Stomach (tissue), 19 donors: ENCODE data around the gene TEDC2. TPM values are rescaled to one million over a fixed set of nuclear protein-coding genes. Genes with fewer than 3 reads are reported as not detected.

Source experiments
- DNase-seq, 2 donors: peaks; one replicate each; pipeline versions ENCODE4 v3.0.0 to v3.0.0-alpha.2; 2013 to 2019
- H3K27ac ChIP-seq, 5 donors: fragments of 200-600 bp in 4 of 5; sonication (generic) in 4 of 5; one replicate each; pipeline ENCODE4 v1.5.1; 2013 to 2019; ENCODE audit warnings: mild to moderate bottlenecking in 1 of 5, moderate library complexity in 1 of 5
- H3K27me3 ChIP-seq, 3 donors: fragments of 200-600 bp; sonication (generic); one replicate each; pipeline ENCODE4 v1.5.1; 2017 to 2019; ENCODE audit warnings: mixed run types in 1 of 3
- H3K36me3 ChIP-seq, 4 donors: fragments of 200-600 bp; sonication (generic); 1 replicate in 3 of 4; 2 replicates in 1 of 4; pipeline ENCODE4 v1.5.1; 2016 to 2019
- H3K4me1 ChIP-seq, 4 donors: fragments of 200-600 bp; sonication (generic); one replicate each; pipeline ENCODE4 v1.5.1; 2016 to 2019
- H3K4me3 ChIP-seq, 4 donors: fragments of 200-600 bp; sonication (generic) in 3 of 4; one replicate each; pipeline ENCODE4 v1.5.1; 2016 to 2019; ENCODE audit warnings: mild to moderate bottlenecking in 1 of 4
- H3K9me3 ChIP-seq, 4 donors: fragments of 200-600 bp; sonication (generic); one replicate each; pipeline ENCODE4 v1.5.1; 2016 to 2019
- EP300 ChIP-seq: sonication (generic); formaldehyde crosslinking; IDR thresholded peaks from one replicate; pipeline ENCODE4 v1.6.1; 2017; ENCODE audit warnings: antibody characterized with exemption
- POLR2A ChIP-seq, 4 donors: fragments of 450-650 bp; IDR thresholded peaks; one replicate each; pipeline ENCODE4 v1.6.1; 2016; ENCODE audit warnings: antibody characterized with exemption in 4 of 4, control low read depth in 2 of 4, mild to moderate bottlenecking in 1 of 4, moderate library complexity in 1 of 4
- POLR2AphosphoS5 ChIP-seq, 3 donors: sonication (generic); formaldehyde crosslinking; IDR thresholded peaks; one replicate each; pipeline ENCODE4 v1.6.1; 2016; ENCODE audit warnings: antibody characterized with exemption in 3 of 3
- WGBS, 5 donors: extraction: QIAGEN DNeasy Blood & Tissue Kit in 3 of 5; methylation state at CpG; one replicate each; pipeline versions ENCODE4 v1.1.5 to v1.1.7; 2013 to 2018; 5-methylcytosine and 5-hydroxymethylcytosine counted together
- intact Hi-C: fragments of 100-400 bp; cut with DNase I; formaldehyde crosslinking; loops from one replicate; pipeline ENCODE4 v1.15.1; 2023; ENCODE audit warnings: low total_unique reads
- long read RNA-seq, 10 donors: transcript quantifications; one replicate each; lab custom pipeline, GENCODE V29; 2026
- polyA plus RNA-seq, 3 donors: library from polyadenylated mRNA; stranded (reverse); fragments of 200-250 nt; gene quantifications; one replicate each; pipeline ENCODE4 v1.2.3, GENCODE V29; 2013
- total RNA-seq, 5 donors: library from RNA; depleted of rRNA; stranded (reverse); fragments of >200 nt; gene quantifications; one replicate each; pipeline versions ENCODE4 v1.1.0 to v1.2.3, GENCODE V29; 2014 to 2016
- TF ChIP-seq, protein P1 (sequence below), 7 experiments: fragments of 450-650 bp in 4 of 7; fragments of 200-600 bp in 3 of 7; sonication (generic) in 3 of 7; IDR thresholded peaks; one replicate each; pipeline ENCODE4 v1.5.1; 2016 to 2019; ENCODE audit warnings: antibody characterized with exemption in 7 of 7, control low read depth in 2 of 7, mild to moderate bottlenecking in 1 of 7
- donor health status: healthy with polysubstance abuse.
- donor health status: Bipolar disorder and iron deficiency.
- donor health status: healthy.

TEDC2 gene
- total RNA-seq (1 to 10 TPM in 3 of 5 donors, not detected in 2; 1.3 to 3.8 (median 3.6) TPM), polyA plus RNA-seq (1 to 10 TPM in 2 of 3 donors, not detected in 1; 1.5 to 2.7 TPM)
- long read RNA-seq, donor 1, partial matches to known transcripts: 0 of 1 reads
- long read RNA-seq, donor 1, other reads (novel, unspliced or antisense): 0 of 1 reads
- long read RNA-seq, donor 2: 0 reads
- long read RNA-seq, donor 3, partial matches to known transcripts: 0 of 1 reads
- long read RNA-seq, donor 3, other reads (novel, unspliced or antisense): 0 of 1 reads
- long read RNA-seq, donor 4: 0 reads
- long read RNA-seq, donor 5, partial matches to known transcripts: 0 of 1 reads
- long read RNA-seq, donor 5, other reads (novel, unspliced or antisense): 0 of 1 reads
- long read RNA-seq, donor 6, partial matches to known transcripts: 0 of 2 reads
- long read RNA-seq, donor 6, other reads (novel, unspliced or antisense): 0 of 2 reads
- long read RNA-seq, donor 7, partial matches to known transcripts: 0 of 1 reads
- long read RNA-seq, donor 7, other reads (novel, unspliced or antisense): 0 of 1 reads
- long read RNA-seq, donor 8: 0 reads
- long read RNA-seq, donor 9, partial matches to known transcripts: 0 of 2 reads
- long read RNA-seq, donor 9, other reads (novel, unspliced or antisense): 0 of 2 reads
- long read RNA-seq, donor 10: 0 reads

DNA sequence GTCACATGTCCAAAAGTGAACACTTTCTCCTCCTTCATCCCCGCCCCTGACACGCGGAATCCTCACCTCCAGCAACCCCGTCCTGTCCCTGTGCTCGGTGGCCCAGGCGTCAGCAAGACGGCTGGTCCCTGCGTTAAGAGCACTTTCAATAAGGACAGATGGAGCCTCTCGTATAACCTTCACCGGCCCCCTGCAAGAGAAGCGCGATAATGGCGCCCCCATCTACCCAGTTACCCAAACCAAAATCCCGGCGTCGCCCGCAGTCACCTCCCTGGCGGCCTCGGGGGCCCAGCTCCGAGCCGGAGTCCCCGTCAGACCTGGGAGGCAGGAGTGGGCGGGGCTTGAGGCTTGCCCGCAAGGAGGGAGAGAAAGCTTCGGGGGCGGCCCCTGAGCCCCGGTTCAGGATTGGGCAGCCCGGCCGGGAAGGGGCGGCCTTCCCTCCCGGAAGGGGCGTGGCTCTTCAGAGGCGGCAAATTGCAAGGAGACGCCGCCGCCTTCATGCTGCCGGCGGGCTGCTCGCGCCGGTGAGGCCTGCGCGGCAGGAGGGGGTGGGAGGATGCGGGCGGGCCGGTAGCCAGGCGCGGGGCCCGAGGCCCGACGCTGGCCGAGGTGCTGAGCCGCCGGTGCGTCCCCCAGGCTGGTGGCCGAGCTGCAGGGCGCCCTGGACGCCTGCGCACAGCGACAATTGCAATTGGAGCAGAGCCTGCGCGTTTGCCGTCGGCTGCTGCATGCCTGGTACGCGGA lies at the start of gene TEDC2:
Gene TEDC2, plus strand, starts transcription at position 463 of the 744 bp plus-strand sequence. Its CDS starts 36 bp downstream, at position 499.
- 0 to 1% (median 0%) methylated on average over 12 to 66 of the region's 66 CpGs for WGBS, 5 donors
- Histone ChIP-seq H3K27me3 (no peaks in the 10 kb centered on the region), H3K36me3 (peaks cover 5 to 20% (median 11%) of the 10 kb centered on the region in 4 donors), H3K9me3 (no peaks in the 10 kb centered on the region), H3K27ac (peak within 1 kb of the TSS in 4 of 5 donors; percentile 8 to 65 (median 28)), H3K4me1 (peaks cover 10 to 25% (median 19%) of the 10 kb centered on the region in 4 donors), H3K4me3 (peak within 1 kb of the TSS; percentile 48 to 66 (median 58))
- peak; percentile 98 for DNase-seq
- intact Hi-C loops: no loop called here
- TF ChIP-seq POLR2A (IDR thresholded peaks at IDR 0.05): no peak
- TF ChIP-seq, protein P1, sequence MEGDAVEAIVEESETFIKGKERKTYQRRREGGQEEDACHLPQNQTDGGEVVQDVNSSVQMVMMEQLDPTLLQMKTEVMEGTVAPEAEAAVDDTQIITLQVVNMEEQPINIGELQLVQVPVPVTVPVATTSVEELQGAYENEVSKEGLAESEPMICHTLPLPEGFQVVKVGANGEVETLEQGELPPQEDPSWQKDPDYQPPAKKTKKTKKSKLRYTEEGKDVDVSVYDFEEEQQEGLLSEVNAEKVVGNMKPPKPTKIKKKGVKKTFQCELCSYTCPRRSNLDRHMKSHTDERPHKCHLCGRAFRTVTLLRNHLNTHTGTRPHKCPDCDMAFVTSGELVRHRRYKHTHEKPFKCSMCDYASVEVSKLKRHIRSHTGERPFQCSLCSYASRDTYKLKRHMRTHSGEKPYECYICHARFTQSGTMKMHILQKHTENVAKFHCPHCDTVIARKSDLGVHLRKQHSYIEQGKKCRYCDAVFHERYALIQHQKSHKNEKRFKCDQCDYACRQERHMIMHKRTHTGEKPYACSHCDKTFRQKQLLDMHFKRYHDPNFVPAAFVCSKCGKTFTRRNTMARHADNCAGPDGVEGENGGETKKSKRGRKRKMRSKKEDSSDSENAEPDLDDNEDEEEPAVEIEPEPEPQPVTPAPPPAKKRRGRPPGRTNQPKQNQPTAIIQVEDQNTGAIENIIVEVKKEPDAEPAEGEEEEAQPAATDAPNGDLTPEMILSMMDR (IDR thresholded peaks at IDR 0.05): no peak
- peak in 1 of 3 donors; percentile 77 for TF ChIP-seq POLR2AphosphoS5 (IDR thresholded peaks at IDR 0.05)
- TF ChIP-seq EP300: no peak

DNA sequence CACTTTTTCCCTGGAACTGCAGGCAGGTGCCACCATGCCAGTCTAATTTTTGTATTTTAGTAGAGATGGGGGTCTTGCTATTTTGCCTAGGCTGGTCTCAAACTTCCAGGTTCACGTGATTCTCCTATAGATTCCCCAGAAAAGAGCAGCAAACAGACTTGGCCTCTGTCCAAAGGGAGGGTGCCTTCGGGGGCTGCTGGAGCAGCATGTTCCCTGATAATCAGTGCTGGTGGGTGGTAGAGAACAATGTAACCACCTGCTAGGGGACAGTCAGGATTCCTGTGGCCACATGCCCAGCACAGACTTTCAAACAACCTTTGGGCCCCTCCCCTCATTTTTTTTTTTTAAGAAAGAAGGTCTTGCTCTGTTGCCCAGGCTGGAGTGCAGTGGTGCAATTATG lies 44.8 kb upstream of the TEDC2 start:
- no peak for TF ChIP-seq EP300
- TF ChIP-seq POLR2AphosphoS5 (IDR thresholded peaks at IDR 0.05): no peak
- no peak for TF ChIP-seq POLR2A (IDR thresholded peaks at IDR 0.05)
- TF ChIP-seq, protein P1 (IDR thresholded peaks at IDR 0.05): no peak
- no peak overlapping the region for H3K27ac ChIP-seq
- intact Hi-C loops: no loop called here
- peaks cover 0 to 31% (median 5%) of the 10 kb centered on the region in 3 donors for H3K27me3 ChIP-seq
- no peaks in the 10 kb centered on the region for H3K9me3 ChIP-seq
- H3K4me1 ChIP-seq: no peaks in the 10 kb centered on the region
- H3K36me3 ChIP-seq: no peaks in the 10 kb centered on the region
- no peak for DNase-seq
- H3K4me3 ChIP-seq: no peak overlapping the region
- WGBS, 5 donors: 33 to 63% (median 38%) methylated on average over 2 of the region's 2 CpGs

DNA sequence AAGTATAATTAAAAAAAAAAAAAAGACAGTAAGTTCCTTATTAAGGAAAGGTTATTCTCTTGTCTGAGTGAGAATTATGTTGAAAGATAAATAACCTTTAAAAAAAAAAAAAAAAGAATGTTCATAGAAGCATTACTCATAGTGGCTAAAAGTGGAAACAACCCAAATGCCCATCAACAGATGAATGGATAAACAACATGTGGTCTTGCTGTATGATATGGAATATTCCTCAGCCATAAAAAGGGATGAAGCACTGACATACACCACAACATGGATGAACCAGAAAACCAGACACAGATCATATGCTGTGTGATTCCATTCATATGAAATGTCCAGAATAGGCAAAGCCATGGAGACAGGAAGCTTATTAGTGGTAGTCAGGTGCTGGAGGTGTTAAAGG lies 39.9 kb upstream of the TEDC2 start:
- intact Hi-C loops: no loop called here
- Histone ChIP-seq H3K4me3 (no peak overlapping the region), H3K27ac (no peak overlapping the region), H3K36me3 (no peaks in the 10 kb centered on the region), H3K4me1 (peaks cover 0 to 6% (median 4%) of the 10 kb centered on the region in 4 donors), H3K27me3 (peaks cover 0 to 21% (median 4%) of the 10 kb centered on the region in 3 donors), H3K9me3 (no peaks in the 10 kb centered on the region)
- no peak for TF ChIP-seq POLR2A (IDR thresholded peaks at IDR 0.05)
- TF ChIP-seq, protein P1 (IDR thresholded peaks at IDR 0.05): no peak
- no peak for TF ChIP-seq POLR2AphosphoS5 (IDR thresholded peaks at IDR 0.05)
- no peak for TF ChIP-seq EP300
- no peak for DNase-seq
